HEK293 (cell line): Measurements from ENCODE around the gene TOM1L2.

Source experiments
- CTCF ChIA-PET: fragments of 350-600 bp; formaldehyde crosslinking; extraction: SDS; loops from one replicate; lab custom pipeline; 2021; ENCODE audit warnings: antibody characterized with exemption; lab: Yijun Ruan, JAX
- POLR2A ChIA-PET: fragments of 300-600 bp; formaldehyde crosslinking; extraction: SDS; loops from one replicate; lab custom pipeline; 2020; ENCODE audit warnings: antibody characterized with exemption, inconsistent platforms; lab: Yijun Ruan, JAX
- H3K27ac ChIP-seq: fragments of 200-500 bp; sonication (Bioruptor generic); 2 replicates; pipeline ENCODE4 v1.5.1; 2014; ENCODE audit warnings: low read depth, low read length, control low read depth, inconsistent platforms; ENCODE audit errors: extremely low read depth
- H3K36me3 ChIP-seq, 2 experiments: fragments of 200-500 bp in 1 of 2; sonication (Bioruptor generic) in 1 of 2; 1 replicate in 1 of 2; 2 replicates in 1 of 2; pipeline ENCODE4 v1.5.1; 2014 to 2017; ENCODE audit warnings: inconsistent platforms in 2 of 2, low read length in 2 of 2; ENCODE audit not compliant: control insufficient read depth in 2 of 2, insufficient read depth in 1 of 2
- H3K4me1 ChIP-seq: fragments of 200-500 bp; sonication (Bioruptor generic); 2 replicates; pipeline ENCODE4 v1.5.1; 2014; ENCODE audit warnings: mild to moderate bottlenecking, low read length, inconsistent platforms; ENCODE audit not compliant: control insufficient read depth, insufficient read depth
- H3K4me3 ChIP-seq: 2 replicates; pipeline ENCODE4 v1.5.1; 2011; ENCODE audit warnings: low read depth, mild to moderate bottlenecking, control low read depth, low read length, moderate library complexity
- H3K9me3 ChIP-seq: fragments of 200-500 bp; sonication (Bioruptor generic); 2 replicates; pipeline ENCODE4 v1.5.1; 2014; ENCODE audit warnings: low read depth, low read length, inconsistent platforms; ENCODE audit not compliant: control insufficient read depth, insufficient read depth
- MEIS1 ChIP-seq: sonication (generic); formaldehyde crosslinking; IDR thresholded peaks from 2 replicates; pipeline ENCODE4 v1.8.1; 2022; ENCODE audit warnings: missing genetic modification reagents, mild to moderate bottlenecking, borderline replicate concordance
- PRDM1 ChIP-seq: fragments of 450-650 bp; formaldehyde crosslinking; IDR thresholded peaks from 2 replicates; pipeline ENCODE4; 2016; ENCODE audit warnings: missing biosample characterization, missing genetic modification characterization
- SCRT2 ChIP-seq: fragments of 450-650 bp; formaldehyde crosslinking; IDR thresholded peaks from 2 replicates; pipeline ENCODE4 v1.5.1; 2016; ENCODE audit warnings: missing biosample characterization, missing genetic modification characterization
- ZBTB1 ChIP-seq: fragments of 450-650 bp; formaldehyde crosslinking; IDR thresholded peaks from 2 replicates; pipeline ENCODE4 v1.5.1; 2016; ENCODE audit warnings: missing biosample characterization, missing genetic modification characterization
- ZFP69B ChIP-seq: fragments of 450-650 bp; formaldehyde crosslinking; IDR thresholded peaks from 2 replicates; pipeline ENCODE4 v1.5.1; 2016; ENCODE audit warnings: missing biosample characterization, missing genetic modification characterization
- ZNF133 ChIP-seq: fragments of 450-650 bp; formaldehyde crosslinking; IDR thresholded peaks from 2 replicates; pipeline ENCODE4 v1.5.1; 2016; ENCODE audit warnings: missing biosample characterization, missing genetic modification characterization
- ZNF175 ChIP-seq: fragments of 450-650 bp; formaldehyde crosslinking; IDR thresholded peaks from 2 replicates; pipeline ENCODE4 v1.5.1; 2016; ENCODE audit warnings: missing biosample characterization, missing genetic modification characterization
- ZNF214 ChIP-seq: fragments of 450-650 bp; formaldehyde crosslinking; IDR thresholded peaks from 2 replicates; pipeline ENCODE4 v1.5.1; 2017; ENCODE audit warnings: missing biosample characterization, mild to moderate bottlenecking, missing genetic modification characterization, borderline replicate concordance
- ZNF394 ChIP-seq: fragments of 450-650 bp; formaldehyde crosslinking; IDR thresholded peaks from 2 replicates; pipeline ENCODE4 v1.5.1; 2016; ENCODE audit warnings: missing biosample characterization, missing genetic modification characterization, mild to moderate bottlenecking, moderate library complexity, borderline replicate concordance
- ZNF423 ChIP-seq: fragments of 450-650 bp; formaldehyde crosslinking; IDR thresholded peaks from 2 replicates; pipeline ENCODE4 v1.5.1; 2016; ENCODE audit warnings: missing biosample characterization, missing genetic modification characterization
- ZNF48 ChIP-seq: fragments of 450-650 bp; formaldehyde crosslinking; IDR thresholded peaks from 2 replicates; pipeline ENCODE4 v1.5.1; 2016; ENCODE audit warnings: missing biosample characterization, missing genetic modification characterization
- ZNF529 ChIP-seq: fragments of 450-650 bp; formaldehyde crosslinking; IDR thresholded peaks from 2 replicates; pipeline ENCODE4 v1.5.1; 2017; ENCODE audit warnings: missing genetic modification characterization, missing biosample characterization; ENCODE audit not compliant: insufficient replicate concordance
- ZNF571 ChIP-seq: fragments of 450-650 bp; formaldehyde crosslinking; IDR thresholded peaks from 2 replicates; pipeline ENCODE4 v1.5.0; 2017; ENCODE audit warnings: missing biosample characterization, missing genetic modification characterization
- ZNF654 ChIP-seq: fragments of 450-650 bp; formaldehyde crosslinking; IDR thresholded peaks from 2 replicates; pipeline ENCODE4 v1.5.1; 2016; ENCODE audit warnings: low read depth, missing biosample characterization, missing genetic modification characterization
- ZNF660 ChIP-seq: fragments of 450-650 bp; IDR thresholded peaks from 2 replicates; pipeline ENCODE4 v1.5.1; 2018; ENCODE audit warnings: missing biosample characterization, mild to moderate bottlenecking, missing genetic modification characterization
- ZNF670 ChIP-seq: fragments of 450-650 bp; formaldehyde crosslinking; IDR thresholded peaks from 2 replicates; pipeline ENCODE4 v1.5.1; 2016; ENCODE audit warnings: missing biosample characterization, missing genetic modification characterization, low read depth
- ZNF776 ChIP-seq: fragments of 450-650 bp; formaldehyde crosslinking; IDR thresholded peaks from 2 replicates; pipeline ENCODE4 v1.5.0; 2017; ENCODE audit warnings: missing biosample characterization, missing genetic modification characterization, borderline replicate concordance
- TF ChIP-seq, protein P1 (sequence below): fragments of 450-650 bp; formaldehyde crosslinking; IDR thresholded peaks from 2 replicates; pipeline ENCODE4 v1.5.1; 2016; ENCODE audit warnings: missing biosample characterization, missing genetic modification characterization
- TF ChIP-seq, protein P2 (sequence below): fragments of 450-650 bp; formaldehyde crosslinking; IDR thresholded peaks from 2 replicates; pipeline ENCODE4 v1.5.1; 2016; ENCODE audit warnings: missing biosample characterization, missing genetic modification characterization, borderline replicate concordance
- TF ChIP-seq, protein P3 (sequence below): fragments of 450-650 bp; formaldehyde crosslinking; IDR thresholded peaks from 2 replicates; pipeline ENCODE4 v1.5.1; 2016; ENCODE audit warnings: missing biosample characterization, missing genetic modification characterization
- TF ChIP-seq, protein P4 (sequence below): fragments of 450-650 bp; formaldehyde crosslinking; IDR thresholded peaks from 2 replicates; pipeline ENCODE4 v1.5.1; 2016; ENCODE audit warnings: missing biosample characterization, missing genetic modification characterization
- TF ChIP-seq, protein P5 (sequence below): fragments of 450-650 bp; formaldehyde crosslinking; optimal IDR thresholded peaks from 2 replicates; pipeline ENCODE3; 2016; ENCODE audit warnings: missing biosample characterization, mild to moderate bottlenecking, missing genetic modification characterization

Gene TOM1L2

DNA sequence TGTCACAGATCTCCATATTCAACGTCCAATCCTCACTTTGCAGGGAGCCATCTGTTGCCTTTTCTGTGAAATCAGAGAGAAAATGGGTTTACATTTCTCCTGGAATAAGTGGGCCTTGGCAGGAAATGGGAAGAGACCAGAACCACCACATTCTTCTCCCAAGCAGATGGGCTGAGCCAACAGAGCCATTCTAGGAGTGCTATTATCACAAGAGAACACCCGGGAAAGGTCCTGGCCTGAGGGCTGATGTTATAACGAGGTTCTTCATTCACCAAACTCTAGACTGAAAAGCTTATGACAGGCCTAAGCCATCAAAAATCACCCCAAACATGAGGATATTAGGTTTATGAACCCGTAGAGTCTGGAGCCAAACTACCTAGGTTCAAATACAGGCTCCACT, 64.7 kb downstream of the TOM1L2 start:
- TF ChIP-seq ZNF571 (tag by site-specific recombination): no peak
- peak; percentile 37; the same call in 1 of the 2 replicates for TF ChIP-seq SCRT2 (tag by site-specific recombination)
- TF ChIP-seq, all 188 proteins: peak for 1
- ChIA-PET POLR2A (no interaction called here), CTCF (interaction anchor here (0.6 to 2.8 kb wide), 4 partner anchors 10 to 128 kb away, joined by 3 to 11 read pairs (median 6); no protein-coding TSS in a partner anchor)
- H3K27ac ChIP-seq: no peak overlapping the region
- no peak overlapping the region for H3K4me3 ChIP-seq
- no peaks in the 10 kb centered on the region for H3K9me3 ChIP-seq
- H3K36me3 ChIP-seq: peaks cover 0 to 13% of the 10 kb centered on the region in 2 experiments; a peak in 1 of 3 replicates
- no peaks in the 10 kb centered on the region; the same call in 1 of the 2 replicates for H3K4me1 ChIP-seq

DNA sequence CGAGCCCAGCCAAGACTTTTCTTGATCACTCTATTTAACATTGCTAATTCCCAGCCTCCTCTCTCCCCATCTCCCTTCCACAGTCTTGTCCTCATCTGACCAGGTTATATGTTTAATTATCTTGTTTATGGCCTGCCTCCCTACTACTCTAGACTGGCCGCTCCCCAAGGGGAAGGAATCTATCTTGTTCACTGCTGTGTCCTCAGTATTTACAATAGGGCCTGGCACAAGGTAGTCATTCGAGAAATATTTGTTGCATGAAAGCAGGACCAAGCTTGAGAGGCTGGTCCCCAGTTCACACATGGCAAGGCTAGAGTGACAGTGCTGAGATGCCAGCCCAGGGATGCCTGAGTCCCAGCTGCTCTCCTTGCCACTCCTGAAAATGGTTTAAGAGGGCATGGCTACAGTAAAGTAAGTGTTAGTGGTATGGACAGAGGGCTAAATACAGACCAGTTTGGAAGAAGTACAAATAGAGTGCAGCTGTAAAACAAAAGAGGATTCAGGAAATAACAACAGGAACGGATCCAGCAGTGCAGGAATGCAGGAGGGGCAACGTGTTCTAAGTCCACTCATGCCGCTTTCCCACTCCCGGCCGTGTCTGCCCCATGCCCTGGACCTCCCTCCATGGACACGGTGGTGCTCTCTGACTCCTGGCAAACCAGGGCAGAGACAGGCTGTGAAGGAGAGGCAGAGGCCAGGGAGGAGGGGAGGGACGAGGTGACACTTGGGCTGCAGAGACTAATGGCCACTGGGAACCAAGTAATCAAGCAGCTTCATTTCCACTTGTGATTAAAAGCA, 65.6 kb downstream of the TOM1L2 start:
- TF ChIP-seq, protein P1, sequence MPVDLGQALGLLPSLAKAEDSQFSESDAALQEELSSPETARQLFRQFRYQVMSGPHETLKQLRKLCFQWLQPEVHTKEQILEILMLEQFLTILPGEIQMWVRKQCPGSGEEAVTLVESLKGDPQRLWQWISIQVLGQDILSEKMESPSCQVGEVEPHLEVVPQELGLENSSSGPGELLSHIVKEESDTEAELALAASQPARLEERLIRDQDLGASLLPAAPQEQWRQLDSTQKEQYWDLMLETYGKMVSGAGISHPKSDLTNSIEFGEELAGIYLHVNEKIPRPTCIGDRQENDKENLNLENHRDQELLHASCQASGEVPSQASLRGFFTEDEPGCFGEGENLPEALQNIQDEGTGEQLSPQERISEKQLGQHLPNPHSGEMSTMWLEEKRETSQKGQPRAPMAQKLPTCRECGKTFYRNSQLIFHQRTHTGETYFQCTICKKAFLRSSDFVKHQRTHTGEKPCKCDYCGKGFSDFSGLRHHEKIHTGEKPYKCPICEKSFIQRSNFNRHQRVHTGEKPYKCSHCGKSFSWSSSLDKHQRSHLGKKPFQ (tag by site-specific recombination): no peak
- TF ChIP-seq ZNF660 (tag by site-specific recombination) (no peak), ZNF776 (tag by site-specific recombination) (no peak), ZNF423 (no peak), ZNF133 (tag by site-specific recombination) (no peak), ZNF529 (tag by site-specific recombination) (no peak), ZBTB1 (tag by site-specific recombination) (no peak), PRDM1 (tag by site-specific recombination) (no peak), MEIS1 (CRISPR knock-in tag) (no peak), ZFP69B (tag by site-specific recombination) (no peak), ZNF394 (no peak), ZNF48 (tag by site-specific recombination) (no peak), ZNF214 (tag by site-specific recombination) (no peak), ZNF670 (tag by site-specific recombination) (no peak), ZNF654 (no peak), ZNF175 (tag by site-specific recombination) (no peak)
- TF ChIP-seq, protein P2, sequence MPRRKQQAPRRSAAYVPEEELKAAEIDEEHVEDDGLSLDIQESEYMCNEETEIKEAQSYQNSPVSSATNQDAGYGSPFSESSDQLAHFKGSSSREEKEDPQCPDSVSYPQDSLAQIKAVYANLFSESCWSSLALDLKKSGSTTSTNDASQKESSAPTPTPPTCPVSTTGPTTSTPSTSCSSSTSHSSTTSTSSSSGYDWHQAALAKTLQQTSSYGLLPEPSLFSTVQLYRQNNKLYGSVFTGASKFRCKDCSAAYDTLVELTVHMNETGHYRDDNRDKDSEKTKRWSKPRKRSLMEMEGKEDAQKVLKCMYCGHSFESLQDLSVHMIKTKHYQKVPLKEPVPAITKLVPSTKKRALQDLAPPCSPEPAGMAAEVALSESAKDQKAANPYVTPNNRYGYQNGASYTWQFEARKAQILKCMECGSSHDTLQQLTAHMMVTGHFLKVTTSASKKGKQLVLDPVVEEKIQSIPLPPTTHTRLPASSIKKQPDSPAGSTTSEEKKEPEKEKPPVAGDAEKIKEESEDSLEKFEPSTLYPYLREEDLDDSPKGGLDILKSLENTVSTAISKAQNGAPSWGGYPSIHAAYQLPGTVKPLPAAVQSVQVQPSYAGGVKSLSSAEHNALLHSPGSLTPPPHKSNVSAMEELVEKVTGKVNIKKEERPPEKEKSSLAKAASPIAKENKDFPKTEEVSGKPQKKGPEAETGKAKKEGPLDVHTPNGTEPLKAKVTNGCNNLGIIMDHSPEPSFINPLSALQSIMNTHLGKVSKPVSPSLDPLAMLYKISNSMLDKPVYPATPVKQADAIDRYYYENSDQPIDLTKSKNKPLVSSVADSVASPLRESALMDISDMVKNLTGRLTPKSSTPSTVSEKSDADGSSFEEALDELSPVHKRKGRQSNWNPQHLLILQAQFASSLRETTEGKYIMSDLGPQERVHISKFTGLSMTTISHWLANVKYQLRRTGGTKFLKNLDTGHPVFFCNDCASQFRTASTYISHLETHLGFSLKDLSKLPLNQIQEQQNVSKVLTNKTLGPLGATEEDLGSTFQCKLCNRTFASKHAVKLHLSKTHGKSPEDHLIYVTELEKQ (tag by site-specific recombination): no peak
- TF ChIP-seq, protein P3, sequence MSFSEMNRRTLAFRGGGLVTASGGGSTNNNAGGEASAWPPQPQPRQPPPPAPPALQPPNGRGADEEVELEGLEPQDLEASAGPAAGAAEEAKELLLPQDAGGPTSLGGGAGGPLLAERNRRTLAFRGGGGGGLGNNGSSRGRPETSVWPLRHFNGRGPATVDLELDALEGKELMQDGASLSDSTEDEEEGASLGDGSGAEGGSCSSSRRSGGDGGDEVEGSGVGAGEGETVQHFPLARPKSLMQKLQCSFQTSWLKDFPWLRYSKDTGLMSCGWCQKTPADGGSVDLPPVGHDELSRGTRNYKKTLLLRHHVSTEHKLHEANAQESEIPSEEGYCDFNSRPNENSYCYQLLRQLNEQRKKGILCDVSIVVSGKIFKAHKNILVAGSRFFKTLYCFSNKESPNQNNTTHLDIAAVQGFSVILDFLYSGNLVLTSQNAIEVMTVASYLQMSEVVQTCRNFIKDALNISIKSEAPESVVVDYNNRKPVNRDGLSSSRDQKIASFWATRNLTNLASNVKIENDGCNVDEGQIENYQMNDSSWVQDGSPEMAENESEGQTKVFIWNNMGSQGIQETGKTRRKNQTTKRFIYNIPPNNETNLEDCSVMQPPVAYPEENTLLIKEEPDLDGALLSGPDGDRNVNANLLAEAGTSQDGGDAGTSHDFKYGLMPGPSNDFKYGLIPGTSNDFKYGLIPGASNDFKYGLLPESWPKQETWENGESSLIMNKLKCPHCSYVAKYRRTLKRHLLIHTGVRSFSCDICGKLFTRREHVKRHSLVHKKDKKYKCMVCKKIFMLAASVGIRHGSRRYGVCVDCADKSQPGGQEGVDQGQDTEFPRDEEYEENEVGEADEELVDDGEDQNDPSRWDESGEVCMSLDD (tag by site-specific recombination): no peak
- TF ChIP-seq, protein P4, sequence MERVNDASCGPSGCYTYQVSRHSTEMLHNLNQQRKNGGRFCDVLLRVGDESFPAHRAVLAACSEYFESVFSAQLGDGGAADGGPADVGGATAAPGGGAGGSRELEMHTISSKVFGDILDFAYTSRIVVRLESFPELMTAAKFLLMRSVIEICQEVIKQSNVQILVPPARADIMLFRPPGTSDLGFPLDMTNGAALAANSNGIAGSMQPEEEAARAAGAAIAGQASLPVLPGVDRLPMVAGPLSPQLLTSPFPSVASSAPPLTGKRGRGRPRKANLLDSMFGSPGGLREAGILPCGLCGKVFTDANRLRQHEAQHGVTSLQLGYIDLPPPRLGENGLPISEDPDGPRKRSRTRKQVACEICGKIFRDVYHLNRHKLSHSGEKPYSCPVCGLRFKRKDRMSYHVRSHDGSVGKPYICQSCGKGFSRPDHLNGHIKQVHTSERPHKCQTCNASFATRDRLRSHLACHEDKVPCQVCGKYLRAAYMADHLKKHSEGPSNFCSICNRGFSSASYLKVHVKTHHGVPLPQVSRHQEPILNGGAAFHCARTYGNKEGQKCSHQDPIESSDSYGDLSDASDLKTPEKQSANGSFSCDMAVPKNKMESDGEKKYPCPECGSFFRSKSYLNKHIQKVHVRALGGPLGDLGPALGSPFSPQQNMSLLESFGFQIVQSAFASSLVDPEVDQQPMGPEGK: no peak
- TF ChIP-seq, protein P5, sequence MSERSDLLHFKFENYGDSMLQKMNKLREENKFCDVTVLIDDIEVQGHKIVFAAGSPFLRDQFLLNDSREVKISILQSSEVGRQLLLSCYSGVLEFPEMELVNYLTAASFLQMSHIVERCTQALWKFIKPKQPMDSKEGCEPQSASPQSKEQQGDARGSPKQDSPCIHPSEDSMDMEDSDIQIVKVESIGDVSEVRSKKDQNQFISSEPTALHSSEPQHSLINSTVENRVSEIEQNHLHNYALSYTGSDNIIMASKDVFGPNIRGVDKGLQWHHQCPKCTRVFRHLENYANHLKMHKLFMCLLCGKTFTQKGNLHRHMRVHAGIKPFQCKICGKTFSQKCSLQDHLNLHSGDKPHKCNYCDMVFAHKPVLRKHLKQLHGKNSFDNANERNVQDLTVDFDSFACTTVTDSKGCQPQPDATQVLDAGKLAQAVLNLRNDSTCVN (tag by site-specific recombination): no peak
- no peak overlapping the region for H3K4me3 ChIP-seq
- H3K27ac ChIP-seq: no peak overlapping the region
- ChIA-PET POLR2A (no interaction called here), CTCF (interaction anchor here (2.8 kb wide), 1 partner anchor 13 kb away, joined by 11 read pairs; no protein-coding TSS in a partner anchor)
- peaks cover 0 to 13% of the 10 kb centered on the region in 2 experiments; a peak in 1 of 3 replicates for H3K36me3 ChIP-seq
- H3K4me1 ChIP-seq: no peaks in the 10 kb centered on the region; the same call in 1 of the 2 replicates
- H3K9me3 ChIP-seq: no peaks in the 10 kb centered on the region
